Natural killer cell treated with Interleukin-12 subunit alpha and Interleukin-12 subunit beta and Interleukin-15 and Interleukin-18, amount 100 ng/mL, for 72 hours (primary cell): ENCODE measurements around the gene MGA. TPM values are rescaled to one million over a fixed set of nuclear protein-coding genes. Genes with fewer than 3 reads are reported as not detected.
"Not testable (repeated sequence)": the region's sequence is repeated elsewhere in the genome, so short reads cannot be mapped to it uniquely, and the experiment has no call there.

Source experiments
- ATAC-seq, 2 donors: fragments of 150-1000 bp; cut with Tn5 transposase in 1 of 2; sonication (Bioruptor Pico), chemical (Tn5 transposase) in 1 of 2; 2 replicates each; pipeline ENCODE4 v1.10.0; 2021
- DNase-seq: peaks from one replicate; pipeline ENCODE4 v3.0.0; 2022; ENCODE audit warnings: low spot score
- H3K27ac Mint-ChIP-seq, 2 donors: 1 replicate in 1 of 2; 2 replicates in 1 of 2; pipeline ENCODE4 v1.8.0; 2022; ENCODE audit warnings: mixed read lengths in 2 of 2, mild to moderate bottlenecking in 1 of 2, moderate library complexity in 1 of 2
- H3K27me3 Mint-ChIP-seq, 2 donors: 1 replicate in 1 of 2; 2 replicates in 1 of 2; pipeline ENCODE4 v1.8.0; 2022; ENCODE audit warnings: mixed read lengths in 2 of 2
- H3K36me3 Mint-ChIP-seq: one replicate; pipeline ENCODE4 v1.8.0; 2022; ENCODE audit warnings: mixed read lengths
- H3K4me1 Mint-ChIP-seq, 2 donors: 1 replicate in 1 of 2; 2 replicates in 1 of 2; pipeline ENCODE4 v1.8.0; 2022; ENCODE audit warnings: low read depth in 2 of 2, mixed read lengths in 2 of 2, mild to moderate bottlenecking in 1 of 2
- H3K4me3 Mint-ChIP-seq: one replicate; pipeline ENCODE4 v1.8.0; 2022; ENCODE audit warnings: mixed read lengths
- H3K9me3 Mint-ChIP-seq: 2 replicates; pipeline ENCODE4 v1.8.0; 2022; ENCODE audit warnings: mixed read lengths
- total RNA-seq, 2 donors: library from RNA; stranded (reverse); gene quantifications; one replicate each; pipeline ENCODE4 v1.2.3, GENCODE V29; 2022

MGA gene
- total RNA-seq, 2 donors from 2014 or later = 42.6 to 54.8 TPM

DNA sequence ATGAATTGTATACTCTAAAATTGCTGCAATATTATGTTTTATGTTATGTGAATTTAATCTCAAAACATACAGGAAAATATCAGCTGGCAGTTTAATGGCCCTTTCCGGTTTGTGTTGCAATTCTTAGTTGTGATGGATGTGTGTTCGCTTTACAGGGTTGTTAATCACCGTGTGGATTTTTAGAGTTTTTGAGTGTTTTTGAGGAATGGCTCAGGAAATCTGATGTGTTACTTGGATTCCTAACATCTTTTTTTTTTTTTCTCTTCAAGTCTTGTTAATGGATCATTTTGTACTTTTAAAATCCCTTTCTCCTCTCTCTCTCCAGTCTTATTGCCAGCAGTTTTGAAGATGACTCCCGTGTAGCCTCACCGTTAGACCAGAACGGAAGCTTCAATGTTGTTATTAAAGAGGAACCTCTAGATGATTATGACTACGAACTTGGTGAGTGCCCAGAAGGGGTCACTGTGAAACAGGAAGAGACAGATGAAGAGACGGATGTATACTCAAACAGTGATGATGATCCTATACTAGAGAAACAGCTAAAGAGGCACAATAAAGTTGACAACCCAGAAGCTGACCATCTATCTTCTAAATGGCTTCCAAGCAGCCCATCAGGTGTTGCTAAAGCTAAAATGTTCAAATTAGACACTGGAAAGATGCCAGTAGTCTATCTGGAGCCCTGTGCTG is 35.7 kb downstream of the MGA start:
- peaks cover 28 to 33% of the 10 kb centered on the region in 2 donors for H3K4me1 Mint-ChIP-seq
- no peaks in the 10 kb centered on the region for H3K27me3 Mint-ChIP-seq
- peaks cover 13% of the 10 kb centered on the region for H3K36me3 Mint-ChIP-seq
- peak overlapping the region; percentile 82 to 90 for H3K27ac Mint-ChIP-seq
- DNase-seq (no peak), ATAC-seq (peak; percentile 86 to 97)
- peak overlapping the region; percentile 86 for H3K4me3 Mint-ChIP-seq
- no peaks in the 10 kb centered on the region for H3K9me3 Mint-ChIP-seq

GRCh38 chr15:41698779-41699178 is 38.6 kb downstream of the MGA start:
- H3K4me1 Mint-ChIP-seq = peaks cover 19 to 21% of the 10 kb centered on the region in 2 donors
- peaks cover 13% of the 10 kb centered on the region for H3K36me3 Mint-ChIP-seq
- no peaks in the 10 kb centered on the region for H3K9me3 Mint-ChIP-seq
- H3K27ac Mint-ChIP-seq = peak overlapping the region in 1 of 2 donors; percentile 51
- H3K4me3 Mint-ChIP-seq = no peak overlapping the region
- ATAC-seq (no peak), DNase-seq (no peak)
- no peaks in the 10 kb centered on the region for H3K27me3 Mint-ChIP-seq

DNA sequence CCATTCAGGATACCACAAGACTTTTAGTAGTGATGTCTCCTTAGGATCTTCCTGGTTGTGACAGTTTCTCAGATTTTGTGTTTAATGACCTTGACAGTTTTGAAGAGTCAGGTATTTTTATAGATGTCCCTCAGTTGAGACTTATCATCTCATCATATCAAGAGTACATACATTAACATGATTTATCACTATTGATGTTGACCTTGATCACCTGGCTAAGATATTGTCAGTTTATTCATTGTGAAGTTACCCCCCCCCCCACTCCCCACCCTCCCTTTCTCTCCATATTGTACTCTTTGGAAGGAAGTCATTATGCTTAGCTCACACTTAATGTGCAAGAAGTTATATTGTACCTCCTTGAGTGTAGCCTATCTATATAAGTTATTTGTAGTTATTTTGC is 42.9 kb downstream of the MGA start:
- H3K27ac Mint-ChIP-seq = no peak overlapping the region

GRCh38 chr15:41713047-41713446 is 52.8 kb downstream of the MGA start:
- Mint-ChIP-seq H3K4me1 (no peaks in the 10 kb centered on the region), H3K27ac (no peak overlapping the region), H3K27me3 (no peaks in the 10 kb centered on the region), H3K36me3 (peaks cover 24% of the 10 kb centered on the region), H3K9me3 (no peaks in the 10 kb centered on the region), H3K4me3 (no peak overlapping the region)
- DNase-seq (no peak), ATAC-seq (no peak)

More for the DNA sequence above, 42.9 kb downstream of the MGA start:
- Mint-ChIP-seq H3K4me1 (peaks cover 7 to 10% of the 10 kb centered on the region in 2 donors), H3K4me3 (no peak overlapping the region), H3K27me3 (no peaks in the 10 kb centered on the region), H3K36me3 (peaks cover 13% of the 10 kb centered on the region), H3K9me3 (no peaks in the 10 kb centered on the region)
- ATAC-seq (no peak), DNase-seq (no peak)

DNA sequence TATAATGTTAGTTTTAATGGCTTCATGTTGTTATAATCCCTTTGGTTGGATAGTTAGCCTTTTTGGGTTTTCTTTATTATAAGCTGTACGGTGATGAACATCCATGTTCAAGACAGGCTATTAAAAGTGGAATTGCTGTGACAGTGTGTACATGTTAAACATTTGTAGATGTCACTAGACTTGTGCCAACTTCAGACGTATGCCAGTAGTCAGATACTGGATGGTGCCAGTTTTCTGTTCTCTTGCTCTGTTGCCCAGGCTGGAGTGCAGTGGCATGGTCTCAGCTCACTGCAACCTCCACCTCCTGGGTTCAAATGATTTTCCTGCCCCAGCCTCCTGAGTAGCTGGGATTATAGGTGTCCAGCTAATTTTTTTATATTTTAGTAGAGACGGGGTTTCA is 54.1 kb downstream of the MGA start:
- DNase-seq (no peak), ATAC-seq (no peak)
- H3K4me1 Mint-ChIP-seq = no peaks in the 10 kb centered on the region
- H3K4me3 Mint-ChIP-seq = no peak overlapping the region
- no peaks in the 10 kb centered on the region for H3K9me3 Mint-ChIP-seq
- no peak overlapping the region for H3K27ac Mint-ChIP-seq
- H3K36me3 Mint-ChIP-seq = peaks cover 24% of the 10 kb centered on the region
- no peaks in the 10 kb centered on the region for H3K27me3 Mint-ChIP-seq

GRCh38 chr15:41716864-41717263 is 56.7 kb downstream of the MGA start:
- H3K27me3 Mint-ChIP-seq = no peaks in the 10 kb centered on the region
- peaks cover 12% of the 10 kb centered on the region for H3K36me3 Mint-ChIP-seq
- H3K9me3 Mint-ChIP-seq = no peaks in the 10 kb centered on the region

DNA sequence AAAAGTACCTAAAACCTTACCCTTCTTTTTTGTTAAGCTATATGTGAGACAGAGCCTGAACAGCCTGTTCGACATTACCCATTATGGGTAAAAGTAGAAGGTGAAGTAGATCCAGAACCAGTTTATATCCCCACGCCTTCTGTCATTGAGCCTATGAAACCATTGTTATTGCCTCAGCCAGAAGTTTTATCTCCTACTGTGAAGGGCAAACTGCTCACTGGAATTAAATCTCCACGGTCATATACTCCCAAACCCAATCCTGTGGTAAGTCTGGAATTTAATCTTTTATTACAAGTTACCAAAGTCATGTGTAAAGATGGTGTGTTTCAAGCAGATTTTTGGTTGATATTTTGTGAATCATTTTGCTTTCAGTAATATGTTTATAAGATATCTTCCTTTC is 66.9 kb downstream of the MGA start:
- H3K4me3 Mint-ChIP-seq = no peak overlapping the region
- H3K36me3 Mint-ChIP-seq = no peaks in the 10 kb centered on the region
- H3K4me1 Mint-ChIP-seq = peaks cover 0 to 6% of the 10 kb centered on the region in 2 donors
- no peak for DNase-seq
- ATAC-seq = no peak
- H3K27ac Mint-ChIP-seq = no peak overlapping the region
- H3K9me3 Mint-ChIP-seq = no peaks in the 10 kb centered on the region
- H3K27me3 Mint-ChIP-seq = no peaks in the 10 kb centered on the region

More at GRCh38 chr15:41716864-41717263, 56.7 kb downstream of the MGA start:
- no peak overlapping the region for H3K4me3 Mint-ChIP-seq
- H3K4me1 Mint-ChIP-seq = no peaks in the 10 kb centered on the region
- H3K27ac Mint-ChIP-seq = no peak overlapping the region
- no peak for ATAC-seq
- no peak for DNase-seq

DNA sequence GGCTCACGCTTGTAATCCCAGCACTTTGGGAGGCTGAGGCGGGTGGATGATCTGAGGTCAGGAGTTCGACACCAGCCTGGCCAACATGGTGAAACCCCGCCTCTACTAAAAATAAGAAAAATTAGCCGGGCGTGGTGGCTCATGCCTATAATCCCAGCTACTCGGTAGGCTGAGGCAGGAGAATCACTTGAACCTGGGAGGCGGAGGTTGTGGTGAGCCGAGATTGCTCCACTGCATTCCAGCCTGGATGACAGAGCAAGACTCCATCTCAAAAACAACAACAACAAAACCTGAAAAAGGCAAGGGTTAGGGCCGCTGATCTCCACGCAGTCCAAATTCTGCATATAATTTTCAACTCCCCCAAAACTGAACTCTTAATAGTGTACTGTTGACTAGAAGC is 67.9 kb downstream of the MGA start:
- not testable (repeated sequence) for H3K27me3 Mint-ChIP-seq, DNase-seq, ATAC-seq, H3K4me1 Mint-ChIP-seq, H3K4me3 Mint-ChIP-seq, H3K27ac Mint-ChIP-seq, H3K36me3 Mint-ChIP-seq, H3K9me3 Mint-ChIP-seq

- ATAC-seq = no peak
- H3K4me1 Mint-ChIP-seq = no peaks in the 10 kb centered on the region
- no peaks in the 10 kb centered on the region for H3K36me3 Mint-ChIP-seq
- DNase-seq = no peak
- H3K4me3 Mint-ChIP-seq = no peak overlapping the region
- H3K9me3 Mint-ChIP-seq = no peaks in the 10 kb centered on the region
- H3K27ac Mint-ChIP-seq = no peak overlapping the region
- H3K27me3 Mint-ChIP-seq = no peaks in the 10 kb centered on the region
These were observed 70.3 kb downstream of the MGA start for GRCh38 chr15:41730543-41730942.

- Mint-ChIP-seq H3K27ac (peak overlapping the region in 1 of 2 donors; percentile 74), H3K4me1 (no peaks in the 10 kb centered on the region), H3K27me3 (no peaks in the 10 kb centered on the region), H3K9me3 (no peaks in the 10 kb centered on the region), H3K4me3 (no peak overlapping the region), H3K36me3 (peaks cover 4% of the 10 kb centered on the region)
- ATAC-seq (no peak), DNase-seq (no peak)
These were observed 72.3 kb downstream of the MGA start for GRCh38 chr15:41732483-41732882.

DNA sequence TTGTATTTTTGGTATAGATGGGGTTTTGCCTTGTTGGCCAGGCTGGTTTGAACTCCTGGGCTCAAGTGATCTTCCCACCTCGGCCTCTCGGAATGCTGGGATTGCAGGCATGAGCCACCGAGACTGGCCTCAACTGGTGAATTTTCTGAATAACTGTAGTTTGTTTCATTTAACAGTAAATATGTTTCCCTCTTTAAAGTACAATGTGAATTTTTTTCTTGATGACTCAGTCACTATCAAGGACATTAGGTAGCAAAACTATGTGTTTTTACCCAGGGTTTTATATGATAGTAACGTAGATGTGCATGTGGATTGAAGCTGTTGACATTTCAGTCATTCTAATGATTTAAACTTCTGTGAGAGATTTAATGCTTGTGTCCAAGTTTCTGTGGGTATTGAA is 73.9 kb downstream of the MGA start:
- Mint-ChIP-seq H3K27me3 (no peaks in the 10 kb centered on the region), H3K4me1 (no peaks in the 10 kb centered on the region)

DNA sequence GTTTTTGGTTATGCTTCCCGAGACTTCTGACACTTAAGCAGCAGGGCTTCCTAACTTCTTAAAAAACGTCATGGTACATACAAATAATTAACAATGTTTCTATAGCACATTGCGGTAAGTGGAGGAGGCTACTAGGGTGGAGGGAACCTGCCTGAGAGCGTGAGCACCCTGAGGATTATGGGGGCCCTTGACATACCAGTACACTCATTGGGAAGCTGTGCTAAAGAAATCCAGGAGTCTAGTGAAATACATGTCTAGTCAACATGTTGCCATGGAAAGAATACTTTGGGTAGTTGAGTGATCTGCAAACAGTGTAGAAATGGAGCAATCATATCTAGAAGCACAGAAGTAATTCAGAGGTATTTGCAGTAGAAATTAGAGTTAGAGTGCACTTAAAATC is 74.8 kb downstream of the MGA start:
- H3K27me3 Mint-ChIP-seq = no peaks in the 10 kb centered on the region
- H3K4me1 Mint-ChIP-seq = no peaks in the 10 kb centered on the region
- ATAC-seq (no peak), DNase-seq (no peak)
- H3K27ac Mint-ChIP-seq = no peak overlapping the region
- no peaks in the 10 kb centered on the region for H3K9me3 Mint-ChIP-seq
- no peak overlapping the region for H3K4me3 Mint-ChIP-seq
- peaks cover 4% of the 10 kb centered on the region for H3K36me3 Mint-ChIP-seq

More for the DNA sequence above, 73.9 kb downstream of the MGA start:
- Mint-ChIP-seq H3K36me3 (peaks cover 4% of the 10 kb centered on the region), H3K9me3 (no peaks in the 10 kb centered on the region), H3K27ac (no peak overlapping the region), H3K4me3 (no peak overlapping the region)
- no peak for ATAC-seq
- DNase-seq = no peak

DNA sequence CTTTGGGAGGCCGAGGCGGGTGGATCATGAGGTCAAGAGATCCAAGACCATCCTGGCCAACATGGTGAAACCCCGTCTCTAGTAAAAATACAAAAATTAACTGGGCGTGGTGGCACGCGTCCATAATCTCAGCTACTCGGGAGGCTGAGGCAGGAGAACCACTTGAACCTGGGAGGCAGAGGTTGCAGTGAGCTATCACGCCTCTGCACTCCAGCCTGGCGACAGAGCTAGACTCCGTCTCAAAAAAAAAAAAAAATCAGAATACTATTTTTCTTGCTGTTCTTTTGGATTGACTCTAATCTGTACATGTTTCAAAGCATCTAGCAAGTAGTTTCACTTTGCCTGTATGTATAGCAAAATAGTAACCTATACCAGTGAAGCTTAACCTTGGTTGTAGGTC is 75.3 kb downstream of the MGA start:
- not testable (repeated sequence) for H3K27ac Mint-ChIP-seq, H3K4me3 Mint-ChIP-seq, H3K9me3 Mint-ChIP-seq, ATAC-seq, H3K27me3 Mint-ChIP-seq, DNase-seq, H3K4me1 Mint-ChIP-seq, H3K36me3 Mint-ChIP-seq

DNA sequence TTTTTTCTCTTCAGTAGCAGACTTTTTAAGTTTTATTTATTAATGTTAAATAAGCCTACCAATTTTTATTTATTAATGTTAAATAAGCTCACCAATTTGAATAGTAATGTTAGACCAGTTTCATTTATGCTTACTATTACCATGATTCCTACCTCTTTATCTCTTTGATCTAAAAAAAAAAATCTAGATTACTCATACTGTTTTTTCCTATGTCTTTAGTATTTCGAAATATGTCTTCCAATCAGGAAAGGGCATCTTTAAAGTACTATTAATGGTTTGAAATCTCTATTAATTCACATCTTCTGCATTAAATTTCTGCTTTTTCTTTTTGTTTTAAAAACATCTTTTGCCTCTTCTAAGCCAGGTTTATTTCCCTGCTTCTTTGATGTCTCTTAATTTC is 86.6 kb downstream of the MGA start:
- H3K9me3 Mint-ChIP-seq = no peaks in the 10 kb centered on the region
- no peak overlapping the region for H3K27ac Mint-ChIP-seq
- DNase-seq (no peak), ATAC-seq (no peak)
- H3K4me1 Mint-ChIP-seq = no peaks in the 10 kb centered on the region
- H3K4me3 Mint-ChIP-seq = no peak overlapping the region
- H3K36me3 Mint-ChIP-seq = peaks cover 16% of the 10 kb centered on the region
- no peaks in the 10 kb centered on the region for H3K27me3 Mint-ChIP-seq

DNA sequence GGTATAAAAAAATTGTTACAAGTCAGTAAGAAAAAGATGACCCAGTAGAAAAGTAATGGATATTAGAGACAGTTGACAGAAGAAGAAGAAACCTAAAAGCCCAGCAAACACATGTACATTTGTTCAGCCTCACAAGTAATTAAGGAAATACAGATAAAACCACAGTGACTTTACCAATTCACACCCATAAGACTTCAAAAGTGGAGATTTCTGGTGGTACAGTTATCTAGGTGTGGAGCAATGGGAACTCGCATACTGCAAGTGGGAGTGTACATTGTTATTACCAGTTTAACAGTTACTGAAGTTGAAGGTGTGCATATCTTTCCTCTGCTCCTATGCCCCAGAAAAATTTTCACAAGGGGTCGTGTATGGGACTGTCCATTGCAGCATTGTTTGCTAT is 96.0 kb downstream of the MGA start:
- no peak overlapping the region for H3K4me3 Mint-ChIP-seq
- no peak for ATAC-seq
- no peaks in the 10 kb centered on the region for H3K9me3 Mint-ChIP-seq
- no peak for DNase-seq
- H3K27ac Mint-ChIP-seq = no peak overlapping the region
- H3K4me1 Mint-ChIP-seq = no peaks in the 10 kb centered on the region
- H3K27me3 Mint-ChIP-seq = no peaks in the 10 kb centered on the region
- peaks cover 16% of the 10 kb centered on the region for H3K36me3 Mint-ChIP-seq
